Gastroesophageal sphincter (tissue), 3 donors: Measurements from ENCODE around the gene NME7.

Experiments used
- CTCF ChIP-seq, 4 experiments: fragments of 200-600 bp in 2 of 4; fragments of 450-650 bp in 2 of 4; sonication (generic) in 1 of 4; IDR thresholded peaks; one replicate each; pipeline ENCODE4 v1.5.1; 2017 to 2019; ENCODE audit warnings: antibody characterized with exemption in 4 of 4, mild to moderate bottlenecking in 2 of 4, moderate library complexity in 2 of 4
- EP300 ChIP-seq: sonication (generic); formaldehyde crosslinking; IDR thresholded peaks from one replicate; pipeline ENCODE4 v1.6.1; 2017; ENCODE audit warnings: antibody characterized with exemption, mild to moderate bottlenecking
- POLR2AphosphoS5 ChIP-seq: sonication (generic); formaldehyde crosslinking; IDR thresholded peaks from one replicate; pipeline ENCODE4 v1.6.1; 2017; ENCODE audit warnings: antibody characterized with exemption

- TF ChIP-seq CTCF (IDR thresholded peaks at IDR 0.05): no peak
- no peak for TF ChIP-seq EP300
- TF ChIP-seq POLR2AphosphoS5: no peak
Measured at GRCh38 chr1:169300854-169301253, 66.7 kb downstream of the NME7 start.
